ENCODE results near the gene TAS1R3. TPM values are rescaled to one million over a fixed set of nuclear protein-coding genes. Genes with fewer than 3 reads are reported as not detected.

The TAS1R3 gene
- total RNA-seq, 4 donors from 2014 or later, result 0.13 to 0.57 (median 0.30) TPM

GRCh38 chr1:1327291-1327690 lies 3.8 kb upstream of the TAS1R3 start:
- Histone ChIP-seq H3K4me1 (peaks cover 31 to 68% (median 48%) of the 10 kb centered on the region in 3 donors), H3K27ac (no peak overlapping the region), H3K27me3 (peaks cover 0 to 9% (median 0%) of the 10 kb centered on the region in 4 donors), H3K4me3 (no peak overlapping the region), H3K9me3 (no peaks in the 10 kb centered on the region), H3K36me3 (peaks cover 13 to 36% (median 16%) of the 10 kb centered on the region in 3 donors)
- no peak for DNase-seq
- intact Hi-C loops (cut with DNase I), result no loop called here
- TF ChIP-seq CTCF (IDR thresholded peaks at IDR 0.05) (no peak), POLR2A (IDR thresholded peaks at IDR 0.05) (no peak)
- WGBS, 2 donors, result 87 to 90% methylated on average over 2 to 22 of the region's 40 CpGs

- DNase-seq, result no peak
- intact Hi-C loops (cut with DNase I), result no loop called here
- Histone ChIP-seq H3K36me3 (peaks cover 13 to 30% (median 16%) of the 10 kb centered on the region in 3 donors), H3K27ac (no peak overlapping the region), H3K9me3 (no peaks in the 10 kb centered on the region), H3K4me3 (no peak overlapping the region), H3K4me1 (peaks cover 35 to 68% (median 50%) of the 10 kb centered on the region in 3 donors), H3K27me3 (peaks cover 0 to 9% (median 0%) of the 10 kb centered on the region in 4 donors)
- TF ChIP-seq CTCF (IDR thresholded peaks at IDR 0.05) (no peak), POLR2A (IDR thresholded peaks at IDR 0.05) (no peak)
- 100% methylated on average over 1 of the region's 15 CpGs; no CpG with 5 or more reads in 1 of the 2 donors for WGBS, 2 donors
Measured at GRCh38 chr1:1328254-1328653, 2.8 kb upstream of the TAS1R3 start.

- 91 to 93% methylated on average over 46 to 55 of the region's 58 CpGs for WGBS, 2 donors
- Histone ChIP-seq H3K36me3 (peaks cover 13 to 30% (median 16%) of the 10 kb centered on the region in 3 donors), H3K27me3 (peaks cover 0 to 9% (median 0%) of the 10 kb centered on the region in 4 donors), H3K4me3 (no peak overlapping the region), H3K9me3 (no peaks in the 10 kb centered on the region), H3K27ac (no peak overlapping the region), H3K4me1 (peaks cover 44 to 72% (median 49%) of the 10 kb centered on the region in 3 donors)
- TF ChIP-seq CTCF (IDR thresholded peaks at IDR 0.05), result no peak
- no peak for DNase-seq
- intact Hi-C loops (cut with DNase I), result no loop called here
Measured at GRCh38 chr1:1329304-1330210, 1.5 kb upstream of the TAS1R3 start.

- H3K27me3 ChIP-seq, result peaks cover 0 to 9% (median 0%) of the 10 kb centered on the region in 4 donors
- 47% methylated on average over 5 of the region's 15 CpGs; no CpG with 5 or more reads in 1 of the 2 donors for WGBS, 2 donors
- peak overlapping the region in 2 of 4 donors; percentile 37 to 44 for H3K27ac ChIP-seq
- H3K9me3 ChIP-seq, result no peaks in the 10 kb centered on the region
- H3K36me3 ChIP-seq, result peaks cover 13 to 35% (median 16%) of the 10 kb centered on the region in 3 donors
- no peak for DNase-seq
- H3K4me3 ChIP-seq, result peak overlapping the region in 1 of 4 donors; percentile 0
- peaks cover 39 to 70% (median 45%) of the 10 kb centered on the region in 3 donors for H3K4me1 ChIP-seq
- TF ChIP-seq CTCF (IDR thresholded peaks at IDR 0.05), result no peak
- TF ChIP-seq POLR2A (IDR thresholded peaks at IDR 0.05), result no peak
- intact Hi-C loops (cut with DNase I), result no loop called here
Measured at GRCh38 chr1:1330366-1331067, 563 bp upstream of the TAS1R3 start.
